ENCODE data around the gene SERPINA5. TPM values are rescaled to one million over a fixed set of nuclear protein-coding genes. Genes with fewer than 3 reads are reported as not detected.

Gene SERPINA5
- total RNA-seq, 1 donor from 2014 or later = under 0.01 TPM

Other genes with a start within 250 kb of the SERPINA5 start
- gene SERPINA2, start 214.7 kb upstream of the SERPINA5 start, total RNA-seq = not detected in 2 replicates
- gene SERPINA1, start 192.8 kb upstream of the SERPINA5 start, total RNA-seq = not detected in 2 replicates
- not detected in 2 replicates for gene SERPINA11, start 128.6 kb upstream of the SERPINA5 start, total RNA-seq
- gene SERPINA9, start 105.2 kb upstream of the SERPINA5 start, total RNA-seq = not detected in 2 replicates
- gene SERPINA12, start 72.0 kb upstream of the SERPINA5 start, total RNA-seq = not detected in 2 replicates
- gene SERPINA4, start 20.0 kb upstream of the SERPINA5 start, total RNA-seq = not detected in 2 replicates
- under 0.01 TPM in 1 of 2 replicates, not detected in the other for gene SERPINA3, start 31.0 kb downstream of the SERPINA5 start, total RNA-seq
- not detected in 2 replicates for gene GSC, start 188.7 kb downstream of the SERPINA5 start, total RNA-seq

Data from lung microvascular endothelial cell (primary cell).